T-helper 2 cell (primary cell): ENCODE results near the gene YLPM1.

Source experiments
- DNase-seq, 5 experiments: peaks; one replicate each; pipeline versions ENCODE4 v3.0.0 to v3.0.0-alpha.2; 2012 to 2022

The YLPM1 gene

DNA sequence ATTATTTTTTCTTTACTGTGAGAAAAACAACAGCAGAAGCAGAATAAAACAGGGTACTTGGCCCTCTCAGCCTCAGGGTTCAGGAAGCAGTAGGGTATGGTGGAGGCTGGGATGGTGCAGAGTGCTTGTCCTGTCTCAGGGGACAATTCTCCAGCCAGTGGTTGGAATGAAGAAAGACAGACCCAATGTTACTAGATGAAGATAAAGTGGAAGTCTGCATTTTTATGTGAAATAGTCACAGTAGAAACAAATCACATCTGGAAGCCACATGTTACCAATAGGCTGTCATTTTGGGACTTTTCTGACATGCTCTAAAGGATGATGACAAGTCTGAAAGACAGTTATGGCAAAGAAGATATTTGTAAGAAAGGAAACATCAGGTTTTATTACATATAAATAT is 80.5 kb downstream of the YLPM1 start:
- DNase-seq = no peak

DNA sequence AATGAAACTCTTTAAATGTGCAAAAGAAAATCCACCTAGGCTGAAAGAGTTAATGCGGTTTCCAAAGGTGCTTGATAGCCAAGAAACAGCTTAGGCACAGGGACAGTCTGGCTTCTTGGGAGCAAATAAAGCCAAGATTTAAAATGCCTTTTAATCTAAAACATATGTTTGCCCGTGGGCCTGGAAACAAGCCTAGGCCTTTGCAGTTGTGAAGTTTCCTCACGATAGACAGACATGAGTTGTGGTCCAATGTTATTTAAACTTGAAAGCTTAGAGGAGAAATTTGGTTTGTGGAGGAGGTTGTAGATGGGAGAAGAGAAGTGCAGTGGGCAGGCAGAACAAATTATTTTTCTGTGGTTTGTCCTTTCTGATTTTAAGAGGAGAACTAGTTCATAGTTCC is 83.1 kb downstream of the YLPM1 start:
- DNase-seq = no peak

DNA sequence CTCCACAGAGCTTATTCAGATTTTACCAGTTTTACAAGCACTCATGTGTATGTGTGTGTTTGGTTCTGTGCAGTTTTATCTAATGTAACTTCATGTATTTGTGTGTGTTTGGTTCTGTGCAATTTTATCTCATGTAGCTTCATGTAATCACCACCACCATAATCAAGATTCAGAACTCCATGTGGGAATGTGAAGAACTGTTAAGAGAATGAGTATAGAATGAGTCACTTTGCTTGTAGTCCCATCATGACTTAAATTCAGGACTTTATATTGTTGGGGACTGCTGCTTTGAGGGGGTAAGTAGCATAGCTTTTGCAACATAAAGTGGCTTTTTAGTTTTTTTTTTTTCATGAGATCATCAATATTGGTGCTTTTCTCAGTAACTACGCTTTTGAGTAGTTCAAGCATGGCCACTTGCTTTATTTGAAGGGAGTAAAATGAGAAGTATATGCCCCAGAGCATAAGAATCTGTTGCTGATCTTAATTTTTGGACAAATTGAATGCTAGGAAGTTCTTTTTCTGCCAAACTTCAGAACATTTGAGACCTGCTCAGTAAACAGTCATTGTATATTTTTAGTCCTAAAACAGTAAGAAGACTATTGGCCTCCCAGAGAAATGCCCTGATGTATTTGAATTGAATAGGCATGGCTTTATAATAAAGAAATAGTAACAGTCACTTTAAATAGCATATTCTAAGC is 84.0 kb downstream of the YLPM1 start:
- no peak for DNase-seq

DNA sequence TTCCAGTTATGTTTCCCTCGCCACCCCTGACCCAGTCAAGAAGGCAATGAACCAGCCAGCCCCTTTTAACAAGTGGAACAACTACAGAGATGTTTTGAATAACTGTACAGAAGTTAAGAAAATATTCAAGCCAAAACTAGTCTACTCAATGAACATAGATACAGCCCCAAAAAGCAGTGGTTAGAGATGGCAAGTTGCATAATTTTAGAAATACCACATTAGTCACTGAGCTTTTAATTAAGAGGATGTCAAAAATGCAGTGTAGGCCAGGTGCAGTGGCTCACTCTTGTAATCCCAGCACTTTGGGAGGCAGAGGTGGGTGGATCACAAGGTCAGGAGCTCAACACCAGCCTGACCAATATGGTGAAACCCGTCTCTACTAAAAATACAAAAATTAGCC is 85.7 kb downstream of the YLPM1 start:
- no peak for DNase-seq

DNA sequence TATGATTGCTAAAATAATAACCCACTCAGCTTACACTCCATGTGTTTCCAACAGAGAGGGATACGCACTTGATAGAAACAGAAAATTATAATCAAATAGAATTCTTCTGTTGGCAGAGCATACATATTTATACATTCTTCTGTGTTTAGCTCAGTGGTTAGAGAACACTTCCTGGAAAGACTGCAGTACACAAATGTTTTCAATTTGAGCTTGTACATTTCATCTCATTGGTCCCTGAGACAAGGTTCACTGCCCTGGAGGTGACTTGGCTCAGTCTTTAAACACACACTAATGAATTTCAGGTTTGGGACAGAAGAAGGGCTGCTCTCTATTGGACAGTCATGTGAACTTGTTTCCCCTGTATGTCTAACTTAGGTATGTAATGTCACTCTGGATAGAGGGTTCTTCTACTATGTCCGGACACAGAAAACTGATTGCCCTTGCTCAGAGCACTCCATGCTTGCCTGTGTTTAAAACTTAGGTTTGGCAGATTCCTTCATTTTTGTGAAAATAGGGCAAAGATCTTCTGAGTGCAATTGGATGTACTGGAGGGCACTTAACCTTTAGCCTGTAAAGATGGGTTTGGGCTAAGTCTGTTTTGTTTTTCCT is 89.9 kb downstream of the YLPM1 start:
- peak in 1 of 5 experiments; percentile 53 for DNase-seq

DNA sequence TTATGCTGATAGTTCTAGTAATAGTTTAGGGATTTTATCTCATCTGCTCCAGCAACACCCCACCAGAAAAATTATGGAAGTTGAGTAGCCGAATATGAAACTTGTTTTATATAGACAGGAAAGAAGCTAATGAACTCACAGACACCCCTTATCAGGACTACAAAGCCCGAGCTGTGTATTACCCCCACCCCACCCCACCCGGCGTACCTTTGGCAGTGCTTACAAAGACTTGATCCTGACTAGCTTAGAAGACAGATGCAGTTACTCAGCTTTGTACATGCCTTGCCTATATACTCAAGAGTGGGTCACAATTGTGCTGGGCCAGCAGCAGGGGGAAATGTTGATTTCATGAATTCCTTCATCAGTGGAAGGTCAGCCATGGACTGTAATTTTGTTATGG is 90.5 kb downstream of the YLPM1 start:
- no peak for DNase-seq

DNA sequence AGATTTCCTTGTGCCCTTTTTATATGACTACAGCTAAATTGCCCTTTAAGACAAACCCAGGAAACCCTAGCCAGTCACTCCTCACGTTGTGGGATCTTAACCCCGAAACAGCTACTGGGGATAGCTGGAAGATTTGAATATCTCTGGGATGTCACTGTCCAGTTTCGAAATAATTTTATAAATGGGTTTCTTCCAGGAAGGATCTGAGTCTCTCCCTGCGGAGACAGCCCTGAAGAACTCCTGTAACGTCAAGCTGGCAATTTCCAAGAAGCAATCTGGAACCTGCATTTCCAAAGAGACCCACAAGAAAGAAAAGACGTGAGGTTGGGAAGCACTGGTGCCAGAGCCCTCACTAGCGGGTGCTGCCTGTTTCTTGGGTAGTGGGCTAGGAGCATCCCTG is 91.9 kb downstream of the YLPM1 start:
- no peak for DNase-seq

DNA sequence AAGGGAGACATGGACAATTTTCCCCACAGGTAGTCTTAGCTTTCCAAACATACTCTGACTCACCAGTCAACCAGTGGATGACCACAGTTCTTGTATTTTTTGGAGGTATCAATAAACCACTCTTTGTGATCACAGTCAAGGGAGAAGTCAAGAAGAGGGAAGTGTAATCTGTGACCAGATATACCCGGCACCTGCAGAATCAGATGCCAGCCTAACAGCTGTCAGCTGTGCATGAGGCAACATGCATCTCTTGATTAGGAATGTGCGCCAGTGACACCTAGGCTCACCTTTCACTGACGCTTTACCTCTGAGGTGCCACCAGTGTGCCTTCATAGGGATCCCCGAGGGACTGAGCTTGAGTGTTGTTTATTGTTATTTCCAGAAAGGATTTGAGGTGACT is 92.8 kb downstream of the YLPM1 start:
- DNase-seq = no peak

DNA sequence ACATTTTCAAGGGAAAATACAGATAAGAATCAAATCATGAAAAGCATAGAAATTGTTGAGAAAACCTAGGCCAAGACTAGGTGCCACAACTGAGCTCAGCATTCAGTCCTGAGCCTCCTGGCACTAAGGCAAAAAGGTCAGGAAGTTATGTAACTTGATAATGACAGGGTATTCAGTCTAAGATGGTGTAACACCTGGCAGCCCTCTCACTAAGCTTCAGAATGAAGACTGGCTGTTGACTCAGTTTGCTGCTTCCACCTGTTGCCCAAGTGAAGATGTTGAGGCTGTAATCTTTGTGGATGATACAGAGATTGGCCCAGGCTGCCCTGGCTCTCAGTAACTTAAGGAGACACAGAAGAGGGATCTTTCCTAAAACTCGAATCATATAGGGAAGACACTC is 93.2 kb downstream of the YLPM1 start:
- DNase-seq = no peak

DNA sequence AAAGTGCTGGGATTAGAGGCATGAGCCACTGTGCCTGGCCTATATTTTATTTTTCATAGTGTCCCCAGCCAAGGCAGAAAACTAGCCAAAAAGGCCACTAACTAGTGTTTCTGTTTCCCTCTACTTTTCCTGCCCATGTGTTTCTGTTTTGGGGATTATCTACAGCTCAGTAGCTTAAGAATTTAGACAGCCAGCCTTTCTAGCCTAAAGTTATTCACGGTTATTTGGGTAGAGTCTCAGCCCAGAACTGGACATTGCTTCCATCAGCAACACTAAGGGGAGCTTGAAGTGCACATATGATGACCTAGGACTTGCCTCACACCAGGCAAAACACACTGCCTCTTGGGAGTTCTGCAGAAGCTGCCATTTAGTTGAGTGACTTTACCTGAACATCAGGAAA is 94.9 kb downstream of the YLPM1 start:
- no peak for DNase-seq

DNA sequence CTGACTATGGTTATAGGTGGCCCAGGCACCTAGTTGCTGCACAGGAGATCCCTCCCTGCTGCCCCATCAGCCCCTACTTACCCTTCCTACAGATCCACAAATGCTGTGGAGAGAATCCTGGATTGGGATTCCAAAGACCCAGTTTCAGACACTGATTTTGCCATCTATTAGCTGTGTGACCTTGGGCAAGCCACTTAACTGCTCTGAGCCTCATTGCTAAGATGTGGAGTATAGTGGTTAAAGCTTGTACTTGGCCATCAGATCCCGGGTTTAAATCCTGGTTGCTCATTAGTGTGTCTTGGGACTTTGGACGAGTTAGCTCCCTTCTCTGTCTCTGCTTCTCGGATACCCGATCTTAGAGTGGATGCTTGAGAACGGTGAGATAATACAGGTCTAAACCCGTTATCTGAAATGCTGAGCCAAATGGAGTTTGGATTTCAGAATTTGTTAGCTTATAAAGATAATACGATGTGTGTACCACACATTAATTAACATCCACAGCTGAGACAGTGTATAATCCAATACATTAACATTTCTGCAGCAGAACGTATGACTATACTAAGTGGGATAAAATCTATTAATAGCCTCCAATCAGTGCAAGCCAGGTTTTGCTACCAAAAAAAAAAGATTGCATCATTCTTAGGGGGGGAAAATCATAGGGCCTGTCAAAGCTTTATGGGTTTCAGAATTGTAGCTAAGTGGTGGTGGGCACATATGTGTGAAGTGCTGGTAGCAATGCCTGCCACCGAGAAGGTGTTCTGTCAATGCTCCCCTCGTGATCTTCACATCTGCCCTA is 96.8 kb downstream of the YLPM1 start:
- no peak for DNase-seq

DNA sequence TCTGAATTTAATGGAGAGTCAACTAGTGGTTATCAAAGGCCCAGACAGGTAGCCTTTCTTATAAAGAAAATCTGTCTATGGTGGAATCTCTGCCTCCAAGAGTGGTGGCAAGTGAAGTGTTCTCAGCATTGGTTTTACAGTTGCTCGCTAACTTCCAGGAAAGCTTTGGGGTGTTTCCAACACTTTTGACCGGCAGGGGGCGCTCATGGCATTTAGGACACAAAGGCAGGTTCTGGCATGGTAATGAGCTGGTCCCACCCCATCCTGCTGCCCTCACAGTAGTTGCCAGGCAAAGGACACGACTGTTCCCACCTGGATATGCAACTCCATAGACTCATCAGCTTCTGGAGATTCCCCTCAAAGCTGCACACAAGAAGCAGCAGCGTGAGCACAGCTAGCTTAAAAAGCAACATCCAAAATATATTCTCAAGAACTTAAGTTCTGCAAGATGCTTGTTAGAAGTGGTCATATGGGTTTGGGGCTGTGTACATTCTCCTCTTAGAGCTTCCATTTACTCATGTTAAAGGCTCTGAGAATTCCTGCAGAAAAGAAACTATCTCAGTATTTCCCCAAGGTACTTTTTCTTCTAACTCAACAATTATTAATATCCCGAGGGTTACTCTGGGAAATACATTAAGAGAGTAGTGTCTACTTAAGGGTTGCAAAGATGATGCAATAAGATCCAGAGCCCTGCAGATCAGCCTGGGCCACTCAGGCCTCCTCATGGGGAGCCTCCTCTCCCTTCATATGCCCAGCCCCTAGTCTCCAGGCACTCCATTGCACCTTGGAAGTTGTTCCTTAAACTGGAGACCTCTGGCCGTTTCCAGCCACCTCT is 98.0 kb downstream of the YLPM1 start:
- peak; percentile 70 to 91 (median 83) for DNase-seq

DNA sequence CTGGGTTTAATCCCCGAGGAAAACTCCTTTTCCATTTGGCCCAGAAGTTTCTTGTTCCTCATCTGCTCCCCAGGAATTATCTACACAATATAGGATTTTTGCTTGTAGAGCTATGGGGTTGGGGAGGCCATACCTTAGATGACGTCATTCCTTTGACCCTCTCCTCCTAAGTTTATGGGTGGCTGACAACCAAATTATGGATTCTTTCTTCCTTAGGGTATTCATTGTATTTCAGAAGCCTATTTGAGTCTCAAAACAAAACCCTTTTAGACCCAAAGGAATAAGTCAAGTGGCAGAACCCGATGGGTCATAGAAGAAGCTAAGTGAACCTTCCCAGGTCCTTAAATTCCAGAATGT is 98.6 kb downstream of the YLPM1 start:
- no peak for DNase-seq

DNA sequence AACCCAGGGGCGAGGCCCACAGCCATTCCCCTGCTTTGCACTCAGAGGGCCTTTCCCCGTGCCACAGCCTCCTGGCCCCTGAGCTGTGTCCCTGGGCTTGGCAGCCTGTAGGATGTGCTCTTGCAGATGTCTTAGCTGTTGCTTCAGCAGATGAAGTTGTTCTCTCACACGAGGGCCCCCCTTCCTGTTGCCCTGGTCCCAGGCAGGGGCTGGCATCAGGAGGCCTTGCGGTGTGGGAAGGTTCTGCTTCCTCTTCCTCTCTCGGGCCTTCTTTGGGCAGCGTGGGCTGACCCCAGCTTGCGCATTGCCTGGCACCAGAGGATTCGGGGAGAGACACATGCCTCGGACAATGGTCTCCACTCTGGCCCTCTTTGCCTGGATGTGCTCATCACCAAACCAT is 100.2 kb downstream of the YLPM1 start:
- DNase-seq = no peak

DNA sequence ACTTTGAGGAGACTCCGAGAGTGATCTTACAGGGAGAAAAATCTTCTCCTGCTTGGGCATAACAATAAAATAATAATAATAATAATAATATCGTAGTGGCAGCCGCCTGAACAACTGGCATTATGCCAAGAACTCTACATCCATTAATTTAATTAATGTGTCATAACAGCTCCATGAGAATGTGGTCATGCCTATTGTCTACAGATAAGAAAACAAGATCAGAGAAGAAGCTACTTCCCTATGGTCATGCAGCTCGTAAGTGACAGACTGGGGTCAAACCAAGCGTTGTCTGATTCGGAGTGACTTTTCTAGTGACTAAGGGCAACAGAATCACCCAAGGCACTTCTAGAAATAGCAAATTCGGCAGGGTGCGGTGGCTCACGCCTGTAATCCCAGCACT is 101.1 kb downstream of the YLPM1 start:
- DNase-seq = no peak

DNA sequence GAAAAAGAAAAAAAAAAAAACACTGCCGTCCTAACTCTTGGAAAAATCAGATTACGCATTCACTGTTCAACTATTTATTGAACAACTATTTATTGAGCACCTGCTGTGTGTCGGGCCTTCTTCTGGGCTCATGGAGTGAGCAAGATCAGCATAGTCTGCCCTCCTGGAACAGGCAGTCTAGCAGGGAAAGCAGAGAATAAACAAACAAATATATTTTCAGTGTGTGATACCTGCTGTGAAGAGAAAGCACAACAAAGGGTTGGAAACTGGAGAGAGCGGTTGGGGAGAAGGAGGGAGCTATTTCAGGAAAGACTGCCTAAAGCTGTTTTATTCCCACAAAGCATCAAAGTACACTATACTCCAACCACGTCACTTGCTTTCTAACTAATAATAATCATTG is 102.0 kb downstream of the YLPM1 start:
- DNase-seq = no peak

DNA sequence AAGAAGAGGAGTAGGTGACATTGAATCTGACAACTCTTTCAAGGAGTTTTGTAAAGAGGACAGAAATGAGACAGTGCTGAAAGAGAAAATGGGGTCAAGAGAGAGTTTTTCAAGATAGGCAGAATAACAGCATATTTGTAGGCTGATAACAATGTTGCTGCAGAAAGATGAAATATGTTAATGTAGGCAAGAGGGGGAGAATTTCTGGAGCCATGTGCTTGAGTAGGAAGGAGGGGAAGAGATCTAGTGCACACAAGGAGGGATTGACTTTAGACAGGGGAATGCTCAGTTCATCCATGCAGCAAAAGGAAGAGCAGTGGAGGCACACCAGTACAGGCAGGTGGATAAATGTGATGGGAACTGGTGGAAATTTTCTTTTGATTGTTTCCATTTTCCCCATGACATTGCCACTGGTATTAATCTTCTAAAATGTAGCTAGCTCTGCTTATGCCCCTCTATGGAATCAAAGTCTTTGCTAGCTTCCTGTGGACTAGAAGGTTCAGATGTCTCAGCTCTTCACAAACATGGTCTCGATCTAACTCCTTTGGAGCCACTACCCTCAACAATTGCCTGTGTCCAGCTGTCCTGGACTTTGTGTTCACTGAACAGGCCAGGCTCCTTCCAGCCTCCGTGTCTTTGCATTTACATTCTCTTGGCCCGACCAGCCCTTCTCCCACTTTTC is 103.7 kb downstream of the YLPM1 start:
- DNase-seq = no peak

DNA sequence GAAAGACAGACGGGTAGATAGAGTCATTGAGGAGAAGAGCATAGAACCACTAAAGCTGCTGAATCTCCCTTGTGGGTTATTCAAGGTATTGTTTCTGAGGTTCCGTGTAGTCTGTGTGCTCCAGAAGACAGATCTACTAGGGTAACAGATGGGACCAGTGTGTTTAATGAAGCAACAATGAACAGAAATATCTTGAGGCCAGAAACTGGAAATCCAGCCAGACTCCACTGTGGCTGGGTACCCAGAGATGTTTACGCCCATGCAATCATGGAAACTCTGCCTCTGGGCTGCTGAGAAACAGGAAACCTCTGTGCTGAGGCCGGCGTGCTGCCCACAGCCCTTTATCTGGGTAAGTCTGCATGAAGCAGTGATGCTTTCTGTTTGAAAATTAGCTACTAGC is 104.6 kb downstream of the YLPM1 start:
- peak in 4 of 5 experiments; percentile 5 to 84 (median 16) for DNase-seq

DNA sequence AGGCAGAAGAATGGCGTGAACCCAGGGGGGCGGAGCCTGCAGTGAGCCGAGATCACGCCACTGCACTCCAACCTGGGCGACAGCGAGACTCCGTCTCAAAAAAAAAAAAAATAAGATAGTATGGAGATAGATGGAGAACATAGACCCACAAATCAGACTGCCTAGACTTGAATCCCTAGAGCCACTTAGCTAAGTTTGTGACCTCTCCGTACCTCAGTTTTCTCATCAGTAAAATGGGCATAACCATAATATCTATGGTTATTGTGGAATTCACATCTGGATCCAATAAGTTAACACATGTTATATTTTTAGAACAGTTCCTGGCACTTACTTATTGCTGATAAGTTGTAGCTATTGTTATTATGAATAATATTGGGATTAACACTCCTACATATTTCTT is 105.6 kb downstream of the YLPM1 start:
- no peak for DNase-seq

DNA sequence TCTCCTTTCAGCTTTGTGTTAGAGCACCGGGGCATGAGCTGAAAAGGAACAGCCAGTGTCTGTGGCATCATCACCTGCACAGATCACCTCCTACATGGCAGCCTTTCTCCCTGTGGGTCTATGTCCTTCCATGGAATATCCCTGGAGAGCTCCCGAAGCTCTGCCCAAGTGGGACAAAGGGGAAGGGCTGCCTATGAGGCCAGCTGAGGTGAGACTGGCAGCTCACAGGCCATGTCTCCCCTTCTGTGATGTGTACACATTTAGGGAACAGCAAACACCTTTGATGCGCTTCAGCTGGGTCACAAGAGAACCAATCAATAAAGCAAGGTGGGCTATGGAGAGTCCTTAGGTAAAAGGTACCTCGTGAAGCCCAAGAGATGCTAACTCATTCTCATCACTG is 108.7 kb downstream of the YLPM1 start:
- no peak for DNase-seq

DNA sequence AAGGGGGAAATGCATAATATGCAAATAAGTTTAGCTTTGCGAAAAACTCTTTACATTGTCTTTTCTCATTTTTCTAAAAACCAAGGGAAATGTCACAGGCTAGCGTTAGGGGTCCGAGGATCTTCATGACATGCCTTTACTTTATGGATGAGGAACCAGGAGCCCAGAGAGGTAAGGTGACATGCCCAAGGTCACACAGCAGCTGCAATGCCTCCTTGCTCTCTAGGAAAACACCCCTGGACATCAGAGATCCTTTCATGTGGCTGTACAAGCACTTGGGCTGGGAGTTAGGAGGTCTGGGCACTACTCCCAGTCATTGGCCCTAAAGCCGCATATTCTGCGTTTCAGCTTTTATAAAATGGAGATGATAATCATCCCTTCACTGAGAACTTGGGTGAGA is 112.1 kb downstream of the YLPM1 start:
- no peak for DNase-seq
